ENCODE results near the gene LMX1B. TPM values are rescaled to one million over a fixed set of nuclear protein-coding genes. Genes with fewer than 3 reads are reported as not detected.

The LMX1B gene
- total RNA-seq, 1 experiment from 2014 or later, result 2.6 TPM

- Histone ChIP-seq H3K36me3 (ENCODE audit: control insufficient read depth, insufficient read depth, low read length) (no peaks in the 10 kb centered on the region), H3K4me3 (ENCODE audit: low read depth in 2 of 2, low read length in 2 of 2) (no peak overlapping the region), H3K9me3 (ENCODE audit: control insufficient read depth, insufficient read depth, low read depth, low read length) (no peaks in the 10 kb centered on the region), H3K27me3 (ENCODE audit: control insufficient read depth, insufficient read depth, low read length) (no peaks in the 10 kb centered on the region), H3K27ac (ENCODE audit: low read length) (no peak overlapping the region), H3K4me1 (ENCODE audit: control insufficient read depth, insufficient read depth, low read length) (no peaks in the 10 kb centered on the region)
- ChIA-PET CTCF (no interaction called here), POLR2A (no interaction called here)
- in situ Hi-C loops (cut with HindIII; ENCODE audit: low pct_unique_long_range_greater_than_20kb, low sequenced_read_pairs), result no loop called here
- intact Hi-C loops (cut with micrococcal nuclease; ENCODE audit: unreplicated experiment), result loop anchor here (5.0 kb wide), 1 partner anchor 81 kb away; no protein-coding TSS in a partner anchor
- no peak for DNase-seq (ENCODE audit: low read depth, low spot score)
- TF ChIP-seq TCF7L2 (IDR thresholded peaks at IDR 0.05; ENCODE audit: low read depth, low read length) (no peak), CTCF (IDR thresholded peaks at IDR 0.05) (no peak), SIN3A (IDR thresholded peaks at IDR 0.05; ENCODE audit: borderline replicate concordance, insufficient read depth, low read depth, low read length) (no peak), REST (IDR thresholded peaks at IDR 0.05; ENCODE audit: insufficient read depth in 1 of 2, low read depth in 2 of 2, low read length in 1 of 2) (no peak), POLR2AphosphoS5 (IDR thresholded peaks at IDR 0.05; ENCODE audit: low read depth, low read length) (no peak)
- no TSS peak for BruUV-seq (replicated peaks)
- no peak for ATAC-seq
These were observed 7.8 kb upstream of the LMX1B start for GRCh38 chr9:126605792-126606482.

- CTCF ChIA-PET, result no interaction called here
- POLR2A ChIA-PET, result no interaction called here
- TF ChIP-seq TCF7L2 (IDR thresholded peaks at IDR 0.05; ENCODE audit: low read depth, low read length), result no peak
- Histone ChIP-seq H3K36me3 (ENCODE audit: control insufficient read depth, insufficient read depth, low read length) (no peaks in the 10 kb centered on the region), H3K4me1 (ENCODE audit: control insufficient read depth, insufficient read depth, low read length) (no peaks in the 10 kb centered on the region), H3K27ac (ENCODE audit: low read length) (no peak overlapping the region), H3K9me3 (ENCODE audit: control insufficient read depth, insufficient read depth, low read depth, low read length) (no peaks in the 10 kb centered on the region), H3K27me3 (ENCODE audit: control insufficient read depth, insufficient read depth, low read length) (no peaks in the 10 kb centered on the region), H3K4me3 (ENCODE audit: low read depth in 2 of 2, low read length in 2 of 2) (no peak overlapping the region)
- DNase-seq (ENCODE audit: low read depth, low spot score) (no peak), ATAC-seq (no peak)
- in situ Hi-C loops (cut with HindIII; ENCODE audit: low pct_unique_long_range_greater_than_20kb, low sequenced_read_pairs), result no loop called here
- BruUV-seq (replicated peaks), result no TSS peak
- intact Hi-C loops (cut with micrococcal nuclease; ENCODE audit: unreplicated experiment), result loop anchor here (5.0 kb wide), 1 partner anchor 81 kb away; no protein-coding TSS in a partner anchor
These were observed 7.3 kb upstream of the LMX1B start for GRCh38 chr9:126606483-126606870.

- no peaks in the 10 kb centered on the region for H3K9me3 ChIP-seq (ENCODE audit: control insufficient read depth, insufficient read depth, low read depth, low read length)
- H3K4me1 ChIP-seq (ENCODE audit: control insufficient read depth, insufficient read depth, low read length), result no peaks in the 10 kb centered on the region
- no peak for TF ChIP-seq POLR2AphosphoS5 (IDR thresholded peaks at IDR 0.05; ENCODE audit: low read depth, low read length)
- no peak for TF ChIP-seq SIN3A (IDR thresholded peaks at IDR 0.05; ENCODE audit: borderline replicate concordance, insufficient read depth, low read depth, low read length)
- TF ChIP-seq TCF7L2 (IDR thresholded peaks at IDR 0.05; ENCODE audit: low read depth, low read length), result no peak
- no peak for TF ChIP-seq REST (IDR thresholded peaks at IDR 0.05; ENCODE audit: insufficient read depth in 1 of 2, low read depth in 2 of 2, low read length in 1 of 2)
- TF ChIP-seq CTCF (IDR thresholded peaks at IDR 0.05), result no peak
- no peak for DNase-seq (ENCODE audit: low read depth, low spot score)
- POLR2A ChIA-PET, result no interaction called here
- intact Hi-C loops (cut with micrococcal nuclease; ENCODE audit: unreplicated experiment) (loop anchor here (5.0 kb wide), 1 partner anchor 80 kb away; no protein-coding TSS in a partner anchor), in situ Hi-C loops (cut with HindIII; ENCODE audit: low pct_unique_long_range_greater_than_20kb, low sequenced_read_pairs) (no loop called here)
- H3K4me3 ChIP-seq (ENCODE audit: low read depth in 2 of 2, low read length in 2 of 2), result no peak overlapping the region
- CTCF ChIA-PET, result no interaction called here
- H3K36me3 ChIP-seq (ENCODE audit: control insufficient read depth, insufficient read depth, low read length), result no peaks in the 10 kb centered on the region
- H3K27me3 ChIP-seq (ENCODE audit: control insufficient read depth, insufficient read depth, low read length), result no peaks in the 10 kb centered on the region
- BruUV-seq (replicated peaks), result no TSS peak
- no peak overlapping the region for H3K27ac ChIP-seq (ENCODE audit: low read length)
- ATAC-seq, result no peak
These were observed 6.6 kb upstream of the LMX1B start for GRCh38 chr9:126607086-126607485.
